Cardiac fibroblast (primary cell): ENCODE measurements around the gene ARHGAP45.

ENCODE experiments used
- DNase-seq, 2 donors: peaks; one replicate each; pipeline versions ENCODE4 v3.0.0 to v3.0.0-alpha.2; 2010; ENCODE audit warnings: low read depth in 2 of 2
- H3K4me3 ChIP-seq, 2 donors: replicated peaks in 1 of 2; 1 replicate in 1 of 2; 2 replicates in 1 of 2; pipeline ENCODE4 v1.5.1; 2011; ENCODE audit warnings: low read depth in 2 of 2, low read length in 2 of 2, mild to moderate bottlenecking in 2 of 2, moderate library complexity in 1 of 2
- CTCF ChIP-seq: IDR thresholded peaks from one replicate; pipeline ENCODE4 v1.5.1; 2011; ENCODE audit warnings: low read depth, mild to moderate bottlenecking, low read length, inconsistent platforms

ARHGAP45 gene

DNA sequence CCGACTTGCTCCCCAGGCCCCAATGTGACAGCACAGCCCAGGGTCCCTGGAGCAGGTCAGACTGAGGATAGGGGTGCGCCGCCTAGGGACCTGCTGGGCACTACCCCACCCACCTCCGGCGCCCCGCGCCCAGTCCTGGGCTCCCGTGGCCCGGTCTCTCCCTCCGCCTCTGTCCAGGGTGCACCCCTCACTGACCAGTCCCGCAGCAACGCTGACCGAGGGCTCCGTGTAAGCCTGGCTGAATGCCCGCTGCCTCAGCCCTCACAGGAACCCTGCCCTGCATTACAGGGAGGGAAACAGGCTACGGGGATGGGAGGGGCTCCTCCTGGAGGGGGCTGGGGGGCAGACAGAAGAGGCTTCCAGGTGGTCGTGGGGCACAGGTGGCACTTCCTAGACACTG, 68.5 kb downstream of the ARHGAP45 start:
- no peak for TF ChIP-seq CTCF
- H3K4me3 ChIP-seq, result no peak overlapping the region
- DNase-seq, result no peak

DNA sequence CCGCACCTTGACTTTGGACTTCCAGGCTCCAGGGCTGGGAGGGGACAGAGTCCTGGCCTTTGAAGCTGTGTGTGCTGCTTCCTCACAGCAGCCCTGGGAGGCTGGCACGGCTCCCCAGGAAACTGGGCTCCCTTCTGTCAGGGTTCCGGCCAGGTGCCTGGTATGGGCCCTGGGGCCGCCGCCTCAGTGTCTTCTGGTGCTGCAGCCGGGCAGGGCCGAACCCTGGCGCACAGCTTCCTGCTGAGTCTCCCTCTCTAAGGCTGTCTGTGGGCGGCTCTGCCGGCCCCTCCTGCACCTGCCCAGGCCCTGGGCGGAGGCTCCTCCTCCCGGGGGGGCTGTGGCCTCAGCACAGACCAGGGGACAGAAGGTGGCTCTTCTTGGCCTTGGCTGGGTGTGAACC, 69.2 kb downstream of the ARHGAP45 start:
- no peak for DNase-seq
- H3K4me3 ChIP-seq, result no peak overlapping the region
- TF ChIP-seq CTCF, result no peak
